Stimulated activated CD8-positive, alpha-beta memory T cell treated with anti-CD3 and anti-CD28 coated beads, Interleukin-7, amount 100 ng/mL, for 4 hours (primary cell): ENCODE data around the gene ZYG11A.
"Not testable (repeated sequence)": the region's sequence is repeated elsewhere in the genome, so short reads cannot be mapped to it uniquely, and the experiment has no call there.

Source experiments
- DNase-seq, 2 donors: peaks; one replicate each; pipeline ENCODE4 v3.0.0-alpha.2; 2020; ENCODE audit warnings: low read depth in 2 of 2

Gene ZYG11A

GRCh38 chr1:52842643-52843310 is at the start of gene ZYG11A:
Gene ZYG11A (plus strand): TSS chr1:52842760. CDS start chr1:52842884, 124 bp downstream.
- DNase-seq: peak; percentile 7 to 58

- DNase-seq: not testable (repeated sequence)
These were observed 48.8 kb upstream of the ZYG11A start for GRCh38 chr1:52793717-52794116.

- DNase-seq: no peak
These were observed 47.1 kb upstream of the ZYG11A start for GRCh38 chr1:52795464-52795863.

- no peak for DNase-seq
These were observed 44.2 kb upstream of the ZYG11A start for GRCh38 chr1:52798331-52798730.

GRCh38 chr1:52801011-52801410 is 41.5 kb upstream of the ZYG11A start:
- no peak for DNase-seq

- not testable (repeated sequence) for DNase-seq
These were observed 38.5 kb upstream of the ZYG11A start for GRCh38 chr1:52804083-52804482.

- no peak for DNase-seq
These were observed 28.1 kb upstream of the ZYG11A start for GRCh38 chr1:52814465-52814864.

- DNase-seq: not testable (repeated sequence)
These were observed 21.7 kb upstream of the ZYG11A start for GRCh38 chr1:52820830-52821229.

- no peak for DNase-seq
These were observed 16.7 kb upstream of the ZYG11A start for GRCh38 chr1:52825868-52826267.

GRCh38 chr1:52834798-52835197 is 7.8 kb upstream of the ZYG11A start:
- DNase-seq: no peak

GRCh38 chr1:52836035-52836434 is 6.5 kb upstream of the ZYG11A start:
- no peak for DNase-seq

GRCh38 chr1:52839175-52839574 is 3.4 kb upstream of the ZYG11A start:
- DNase-seq: not testable (repeated sequence)

- DNase-seq: not testable (repeated sequence)
These were observed 2.6 kb downstream of the ZYG11A start for GRCh38 chr1:52845119-52845518.

- DNase-seq: no peak
These were observed 5.9 kb downstream of the ZYG11A start for GRCh38 chr1:52848423-52848822.

- no peak for DNase-seq
These were observed 8.4 kb downstream of the ZYG11A start for GRCh38 chr1:52850951-52851350.

- no peak for DNase-seq
These were observed 10.3 kb downstream of the ZYG11A start for GRCh38 chr1:52852854-52853253.

GRCh38 chr1:52855584-52855983 is 13.0 kb downstream of the ZYG11A start:
- no peak for DNase-seq

- no peak for DNase-seq
These were observed 13.5 kb downstream of the ZYG11A start for GRCh38 chr1:52856026-52856425.

- DNase-seq: no peak
These were observed 14.9 kb downstream of the ZYG11A start for GRCh38 chr1:52857443-52857842.

GRCh38 chr1:52862666-52863458 is 20.3 kb downstream of the ZYG11A start:
- DNase-seq: no peak

- DNase-seq: no peak
These were observed 24.7 kb downstream of the ZYG11A start for GRCh38 chr1:52867087-52867863.

- not testable (repeated sequence) for DNase-seq
These were observed 27.2 kb downstream of the ZYG11A start for GRCh38 chr1:52869727-52870126.
